Neural progenitor cell (in vitro differentiated cells): ENCODE measurements around the gene FAT2.

Experiments used
- EZH2phosphoT487 ChIP-seq: fragments of 200-600 bp; sonication (generic); IDR thresholded peaks from 2 replicates; pipeline ENCODE4 v1.6.1; 2017; ENCODE audit warnings: antibody characterized with exemption
- TF ChIP-seq, protein P1 (sequence below): fragments of 200-600 bp; sonication (generic); IDR thresholded peaks from 2 replicates; pipeline ENCODE4 v1.5.1; 2017; ENCODE audit warnings: antibody characterized with exemption, mild to moderate bottlenecking

GRCh38 chr5:151598549-151598948 lies 7.4 kb upstream of the FAT2 start:
- TF ChIP-seq, protein P1, sequence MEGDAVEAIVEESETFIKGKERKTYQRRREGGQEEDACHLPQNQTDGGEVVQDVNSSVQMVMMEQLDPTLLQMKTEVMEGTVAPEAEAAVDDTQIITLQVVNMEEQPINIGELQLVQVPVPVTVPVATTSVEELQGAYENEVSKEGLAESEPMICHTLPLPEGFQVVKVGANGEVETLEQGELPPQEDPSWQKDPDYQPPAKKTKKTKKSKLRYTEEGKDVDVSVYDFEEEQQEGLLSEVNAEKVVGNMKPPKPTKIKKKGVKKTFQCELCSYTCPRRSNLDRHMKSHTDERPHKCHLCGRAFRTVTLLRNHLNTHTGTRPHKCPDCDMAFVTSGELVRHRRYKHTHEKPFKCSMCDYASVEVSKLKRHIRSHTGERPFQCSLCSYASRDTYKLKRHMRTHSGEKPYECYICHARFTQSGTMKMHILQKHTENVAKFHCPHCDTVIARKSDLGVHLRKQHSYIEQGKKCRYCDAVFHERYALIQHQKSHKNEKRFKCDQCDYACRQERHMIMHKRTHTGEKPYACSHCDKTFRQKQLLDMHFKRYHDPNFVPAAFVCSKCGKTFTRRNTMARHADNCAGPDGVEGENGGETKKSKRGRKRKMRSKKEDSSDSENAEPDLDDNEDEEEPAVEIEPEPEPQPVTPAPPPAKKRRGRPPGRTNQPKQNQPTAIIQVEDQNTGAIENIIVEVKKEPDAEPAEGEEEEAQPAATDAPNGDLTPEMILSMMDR, result no peak
- no peak for TF ChIP-seq EZH2phosphoT487
